Cardiac fibroblast (primary cell): ENCODE results near the gene NRP1.
"Not testable (repeated sequence)": the region's sequence is repeated elsewhere in the genome, so short reads cannot be mapped to it uniquely, and the experiment has no call there.

Experiments
- DNase-seq, 2 donors: peaks; one replicate each; pipeline versions ENCODE4 v3.0.0 to v3.0.0-alpha.2; 2010; ENCODE audit warnings: low read depth in 2 of 2
- H3K4me3 ChIP-seq, 2 donors: replicated peaks in 1 of 2; 1 replicate in 1 of 2; 2 replicates in 1 of 2; pipeline ENCODE4 v1.5.1; 2011; ENCODE audit warnings: low read depth in 2 of 2, low read length in 2 of 2, mild to moderate bottlenecking in 2 of 2, moderate library complexity in 1 of 2
- CTCF ChIP-seq: IDR thresholded peaks from one replicate; pipeline ENCODE4 v1.5.1; 2011; ENCODE audit warnings: low read depth, mild to moderate bottlenecking, low read length, inconsistent platforms

Gene NRP1

DNA sequence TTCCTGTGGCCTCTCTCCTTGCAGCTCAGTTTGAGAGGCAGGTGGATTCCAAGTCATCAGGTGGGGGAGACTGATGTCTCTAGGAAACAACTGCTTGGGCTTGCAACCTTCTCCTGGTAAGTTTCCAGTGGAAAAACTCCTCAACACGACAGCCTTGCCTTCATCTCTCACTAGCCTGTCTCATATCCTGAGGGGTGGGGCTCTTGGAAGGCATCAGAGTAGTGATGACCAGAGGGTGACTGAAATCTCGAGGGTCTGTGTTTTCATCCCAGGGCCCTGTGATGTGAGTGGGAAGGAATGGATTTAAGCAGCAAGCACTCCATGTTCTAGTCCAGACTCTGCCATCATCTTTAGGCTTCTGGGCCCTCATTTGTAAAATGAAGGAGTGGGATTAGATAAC is 107.0 kb downstream of the NRP1 start:
- no peak for TF ChIP-seq CTCF
- H3K4me3 ChIP-seq = no peak overlapping the region
- peak in 1 of 2 donors; percentile 60 for DNase-seq

DNA sequence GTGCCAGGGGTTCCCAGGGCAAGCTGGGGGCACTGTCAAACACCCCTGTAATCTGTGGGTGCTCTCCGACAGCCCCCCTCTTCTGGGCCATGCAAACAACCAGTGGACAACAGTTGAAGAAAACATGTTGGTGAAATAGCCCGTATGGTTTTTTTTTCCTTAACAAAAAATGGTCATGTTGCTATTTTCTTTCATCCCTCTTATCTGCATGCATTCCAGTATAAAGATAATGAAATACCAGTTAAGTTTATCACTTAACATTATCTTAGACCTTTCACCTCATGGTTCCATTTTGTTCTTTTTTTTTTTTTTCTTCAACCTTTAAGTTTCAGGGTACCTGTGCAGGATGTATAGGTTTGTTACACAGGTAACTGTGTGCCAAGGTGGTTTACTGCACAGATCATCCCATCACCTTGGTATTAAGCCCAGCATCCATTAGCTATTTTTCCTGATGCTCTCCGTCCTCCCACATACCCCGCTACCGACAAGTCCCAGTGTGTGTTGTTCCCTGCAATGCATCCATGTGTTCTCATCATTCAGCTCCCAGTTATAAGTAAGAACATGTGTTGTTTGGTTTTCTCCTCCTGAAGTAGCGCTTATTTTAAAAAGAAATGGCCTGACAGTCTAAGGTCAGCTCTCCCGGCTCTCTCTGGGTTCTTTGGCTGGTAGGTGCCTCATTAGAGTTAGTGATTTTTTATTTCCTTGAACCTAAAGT is 110.1 kb downstream of the NRP1 start:
- H3K4me3 ChIP-seq = no peak overlapping the region
- TF ChIP-seq CTCF = no peak
- DNase-seq = no peak

- TF ChIP-seq CTCF = no peak
- DNase-seq = no peak
- no peak overlapping the region for H3K4me3 ChIP-seq
Measured at GRCh38 chr10:33223326-33224000, 111.0 kb downstream of the NRP1 start.

- not testable (repeated sequence) for H3K4me3 ChIP-seq, DNase-seq
Measured at GRCh38 chr10:33222304-33222703, 112.2 kb downstream of the NRP1 start.

DNA sequence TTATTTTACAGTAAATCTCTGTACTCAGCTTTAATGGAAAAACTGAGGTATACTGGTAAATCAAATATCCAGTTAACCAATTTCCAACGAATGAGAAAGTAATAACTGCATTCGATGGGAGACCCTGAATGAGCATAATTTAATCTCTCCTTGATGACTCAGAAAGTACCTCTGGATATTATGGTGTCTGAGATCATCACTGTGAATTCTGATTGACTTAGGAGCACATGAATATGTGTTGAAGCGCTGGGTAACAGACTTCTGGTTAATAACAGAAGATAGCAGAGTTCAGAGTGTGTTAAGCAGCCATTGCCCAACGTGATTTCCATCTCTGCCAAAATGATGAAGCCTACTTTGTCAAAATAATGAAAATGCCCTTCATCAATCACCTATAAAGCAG is 116.6 kb downstream of the NRP1 start:
- H3K4me3 ChIP-seq = no peak overlapping the region
- no peak for TF ChIP-seq CTCF
- DNase-seq = no peak

- H3K4me3 ChIP-seq = no peak overlapping the region
- TF ChIP-seq CTCF = no peak
- peak in 1 of 2 donors; percentile 64 for DNase-seq
Measured at GRCh38 chr10:33216661-33217427, 117.6 kb downstream of the NRP1 start.

DNA sequence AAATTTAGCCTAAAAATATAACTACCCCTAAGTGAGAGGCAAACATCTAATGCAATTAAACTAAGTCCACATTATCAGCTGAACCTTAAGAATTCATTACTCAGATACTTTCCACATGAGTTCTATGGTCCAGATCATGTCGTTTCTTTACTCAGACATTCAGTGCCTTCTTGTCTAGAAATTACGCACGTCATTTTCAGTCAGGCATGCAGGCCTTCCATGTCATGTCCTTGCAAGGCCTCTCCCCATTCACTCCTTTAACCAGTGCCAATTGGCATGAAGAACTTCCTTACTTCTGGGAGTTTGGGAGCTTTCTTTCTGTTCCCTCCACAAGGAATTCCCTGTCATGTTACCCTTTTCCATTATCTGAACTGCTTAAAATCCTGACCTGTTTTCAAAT is 118.8 kb downstream of the NRP1 start:
- peak; percentile 71 to 91 for DNase-seq
- no peak overlapping the region for H3K4me3 ChIP-seq
- TF ChIP-seq CTCF = no peak
